Dedifferentiated amniotic fluid mesenchymal stem cell (primary cell): ENCODE results near the gene NHLRC2.
"Not testable (repeated sequence)": the region's sequence is repeated elsewhere in the genome, so short reads cannot be mapped to it uniquely, and the experiment has no call there.

Experiments
- DNase-seq: peaks from one replicate; pipeline ENCODE4 v3.0.0-alpha.2; 2016; ENCODE audit errors: extremely low spot score

The NHLRC2 gene

GRCh38 chr10:113941140-113941539 is 86.7 kb downstream of the NHLRC2 start:
- no peak for DNase-seq

GRCh38 chr10:113943196-113943595 is 88.7 kb downstream of the NHLRC2 start:
- DNase-seq = not testable (repeated sequence)

GRCh38 chr10:113945075-113945686 is 90.7 kb downstream of the NHLRC2 start:
- DNase-seq = no peak

- no peak for DNase-seq
Observed at GRCh38 chr10:113945687-113946085, 91.2 kb downstream of the NHLRC2 start.

GRCh38 chr10:113947184-113948041 is 93.0 kb downstream of the NHLRC2 start:
- no peak for DNase-seq

- no peak for DNase-seq
Observed at GRCh38 chr10:113948048-113948447, 93.6 kb downstream of the NHLRC2 start.

- no peak for DNase-seq
Observed at GRCh38 chr10:113950268-113950667, 95.8 kb downstream of the NHLRC2 start.

GRCh38 chr10:113953505-113954272 is 99.2 kb downstream of the NHLRC2 start:
- DNase-seq = no peak

- no peak for DNase-seq
Observed at GRCh38 chr10:113954409-113954808, 99.9 kb downstream of the NHLRC2 start.

GRCh38 chr10:113957013-113957412 is 102.6 kb downstream of the NHLRC2 start:
- DNase-seq = peak; percentile 89

- peak; percentile 92 for DNase-seq
Observed at GRCh38 chr10:113958631-113959382, 104.3 kb downstream of the NHLRC2 start.

GRCh38 chr10:113959383-113959760 is 104.9 kb downstream of the NHLRC2 start:
- no peak for DNase-seq

GRCh38 chr10:113960617-113961181 is 106.2 kb downstream of the NHLRC2 start:
- DNase-seq = no peak

- DNase-seq = no peak
Observed at GRCh38 chr10:113961182-113962031, 106.9 kb downstream of the NHLRC2 start.

GRCh38 chr10:113965077-113965476 is 110.6 kb downstream of the NHLRC2 start:
- DNase-seq = no peak

- DNase-seq = no peak
Observed at GRCh38 chr10:113965683-113966082, 111.2 kb downstream of the NHLRC2 start.
